SK-N-SH treated with all-trans-retinoic acid at 6 μM for 48 hours (cell line): ENCODE results near the gene C16orf95.

Experiments used
- ATAC-seq: fragments of 200-7000 bp; cut with Tn5 transposase; 3 replicates; pipeline ENCODE4 v1.9.1; 2020; ENCODE audit warnings: mild to moderate bottlenecking, moderate library complexity
- ARNTL ChIP-seq: fragments of 450-650 bp; formaldehyde crosslinking; IDR thresholded peaks from 2 replicates; pipeline ENCODE4 v1.5.0; 2020; ENCODE audit warnings: low read depth, mild to moderate bottlenecking, moderate library complexity, borderline replicate concordance
- BACH2 ChIP-seq: fragments of 250-450 bp; sonication (Bioruptor Pico); IDR thresholded peaks from 2 replicates; pipeline ENCODE4 v1.9.0; 2021; ENCODE audit warnings: mild to moderate bottlenecking, borderline replicate concordance
- CSDC2 ChIP-seq: fragments of 250-450 bp; sonication (Bioruptor Pico); IDR thresholded peaks from 2 replicates; pipeline ENCODE4 v1.5.0; 2020; ENCODE audit warnings: mild to moderate bottlenecking, moderate library complexity
- ESRRG ChIP-seq: fragments of 250-450 bp; sonication (Bioruptor Pico); IDR thresholded peaks from 2 replicates; pipeline ENCODE4 v1.6.1; 2021; ENCODE audit warnings: mild to moderate bottlenecking
- GLIS3 ChIP-seq: fragments of 250-450 bp; sonication (Bioruptor Pico); IDR thresholded peaks from 2 replicates; pipeline ENCODE4 v1.5.0; 2020; ENCODE audit warnings: mild to moderate bottlenecking, moderate library complexity
- ISL1 ChIP-seq: fragments of 250-450 bp; sonication (Bioruptor Pico); IDR thresholded peaks from 2 replicates; pipeline ENCODE4 v2.1.2; 2022; ENCODE audit warnings: mild to moderate bottlenecking, moderate library complexity
- OSR1 ChIP-seq: fragments of 250-450 bp; sonication (Bioruptor Pico); IDR thresholded peaks from 2 replicates; pipeline ENCODE4 v1.8.0; 2022; ENCODE audit warnings: moderate library complexity, mild to moderate bottlenecking, inconsistent platforms
- PPARA ChIP-seq: fragments of 250-450 bp; sonication (Bioruptor Pico); IDR thresholded peaks from 2 replicates; pipeline ENCODE4 v1.5.0; 2020; ENCODE audit warnings: mild to moderate bottlenecking, borderline replicate concordance
- RARB ChIP-seq: fragments of 250-450 bp; sonication (Bioruptor Pico); IDR thresholded peaks from 2 replicates; pipeline ENCODE4 v1.8.0; 2021; ENCODE audit warnings: mild to moderate bottlenecking, moderate library complexity
- SNAI2 ChIP-seq: fragments of 250-450 bp; sonication (Bioruptor Pico); IDR thresholded peaks from 2 replicates; pipeline ENCODE4 v1.5.0; 2020; ENCODE audit warnings: mild to moderate bottlenecking, moderate library complexity
- TCF4 ChIP-seq: fragments of 250-450 bp; sonication (Bioruptor Pico); IDR thresholded peaks from 2 replicates; pipeline ENCODE4 v1.8.0; 2021; ENCODE audit warnings: mild to moderate bottlenecking, moderate library complexity, borderline replicate concordance
- TOX ChIP-seq: fragments of 250-450 bp; sonication (Bioruptor Pico); IDR thresholded peaks from 2 replicates; pipeline ENCODE4 v1.8.0; 2021; ENCODE audit warnings: mild to moderate bottlenecking, moderate library complexity, borderline replicate concordance
- ZC3H10 ChIP-seq: fragments of 250-450 bp; sonication (Bioruptor Pico); IDR thresholded peaks from 2 replicates; pipeline ENCODE4 v1.5.1; 2021; ENCODE audit warnings: mild to moderate bottlenecking, moderate library complexity
- ZFP3 ChIP-seq: fragments of 250-450 bp; sonication (Bioruptor Pico); IDR thresholded peaks from 2 replicates; pipeline ENCODE4 v1.5.0; 2020; ENCODE audit warnings: mild to moderate bottlenecking, moderate library complexity
- ZFP30 ChIP-seq: fragments of 450-650 bp; formaldehyde crosslinking; IDR thresholded peaks from 2 replicates; pipeline ENCODE4 v1.5.0; 2022; ENCODE audit warnings: mild to moderate bottlenecking, moderate library complexity
- ZNF565 ChIP-seq: fragments of 450-650 bp; formaldehyde crosslinking; conservative IDR thresholded peaks from 2 replicates; pipeline ENCODE4 v1.5.0; 2020; ENCODE audit warnings: low read depth, mild to moderate bottlenecking, moderate library complexity
- ZNF8 ChIP-seq: fragments of 450-650 bp; formaldehyde crosslinking; IDR thresholded peaks from 2 replicates; pipeline ENCODE4 v1.5.0; 2020; ENCODE audit warnings: mild to moderate bottlenecking, moderate library complexity
- TF ChIP-seq, protein P1 (sequence below): fragments of 250-450 bp; sonication (Bioruptor Pico); IDR thresholded peaks from 2 replicates; pipeline ENCODE4 v1.8.0; 2021; ENCODE audit warnings: low read depth, mild to moderate bottlenecking, moderate library complexity, borderline replicate concordance
- TF ChIP-seq, protein P2 (sequence below): fragments of 250-450 bp; sonication (Bioruptor Pico); IDR thresholded peaks from 2 replicates; pipeline ENCODE4 v1.5.0; 2020; ENCODE audit warnings: mild to moderate bottlenecking, moderate library complexity
- TF ChIP-seq, protein P3 (sequence below): fragments of 250-450 bp; sonication (Bioruptor Pico); IDR thresholded peaks from 2 replicates; pipeline ENCODE4 v1.5.1; 2020; ENCODE audit warnings: low read depth, mild to moderate bottlenecking, moderate library complexity
- TF ChIP-seq, protein P4 (sequence below): fragments of 250-450 bp; sonication (Bioruptor Pico); IDR thresholded peaks from 2 replicates; pipeline ENCODE4 v1.8.0; 2020; ENCODE audit warnings: mild to moderate bottlenecking, moderate library complexity, borderline replicate concordance

Gene C16orf95

DNA sequence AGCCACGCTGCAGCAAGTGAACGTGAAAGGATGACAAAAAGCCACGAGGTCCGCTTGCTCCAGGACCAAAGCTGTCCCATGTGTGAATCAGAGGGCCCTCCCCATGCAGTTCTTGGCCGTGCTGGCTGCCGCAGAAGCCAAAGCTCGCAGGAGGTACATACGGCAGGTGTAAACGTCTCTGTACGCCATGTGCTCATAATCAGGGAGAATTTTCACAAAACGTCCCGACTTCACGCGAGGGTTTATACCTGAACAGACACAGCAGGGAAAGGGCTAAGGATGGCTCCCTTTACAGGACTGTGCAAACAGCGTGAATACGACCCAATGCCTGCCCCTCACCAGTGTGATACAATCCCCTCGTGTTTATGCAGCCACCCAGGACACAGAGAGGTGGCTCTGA, 41.1 kb upstream of the C16orf95 start:
- TF ChIP-seq ISL1 (no peak), OSR1 (CRISPR knock-in tag) (no peak), ZNF8 (no peak), ZFP3 (CRISPR knock-in tag) (no peak), ZNF565 (CRISPR knock-in tag) (no peak), SNAI2 (CRISPR knock-in tag) (no peak)
- TF ChIP-seq, protein P1, sequence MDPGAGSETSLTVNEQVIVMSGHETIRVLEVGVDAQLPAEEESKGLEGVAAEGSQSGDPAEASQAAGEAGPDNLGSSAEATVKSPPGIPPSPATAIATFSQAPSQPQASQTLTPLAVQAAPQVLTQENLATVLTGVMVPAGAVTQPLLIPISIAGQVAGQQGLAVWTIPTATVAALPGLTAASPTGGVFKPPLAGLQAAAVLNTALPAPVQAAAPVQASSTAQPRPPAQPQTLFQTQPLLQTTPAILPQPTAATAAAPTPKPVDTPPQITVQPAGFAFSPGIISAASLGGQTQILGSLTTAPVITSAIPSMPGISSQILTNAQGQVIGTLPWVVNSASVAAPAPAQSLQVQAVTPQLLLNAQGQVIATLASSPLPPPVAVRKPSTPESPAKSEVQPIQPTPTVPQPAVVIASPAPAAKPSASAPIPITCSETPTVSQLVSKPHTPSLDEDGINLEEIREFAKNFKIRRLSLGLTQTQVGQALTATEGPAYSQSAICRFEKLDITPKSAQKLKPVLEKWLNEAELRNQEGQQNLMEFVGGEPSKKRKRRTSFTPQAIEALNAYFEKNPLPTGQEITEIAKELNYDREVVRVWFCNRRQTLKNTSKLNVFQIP (CRISPR knock-in tag), result no peak
- TF ChIP-seq, protein P2, sequence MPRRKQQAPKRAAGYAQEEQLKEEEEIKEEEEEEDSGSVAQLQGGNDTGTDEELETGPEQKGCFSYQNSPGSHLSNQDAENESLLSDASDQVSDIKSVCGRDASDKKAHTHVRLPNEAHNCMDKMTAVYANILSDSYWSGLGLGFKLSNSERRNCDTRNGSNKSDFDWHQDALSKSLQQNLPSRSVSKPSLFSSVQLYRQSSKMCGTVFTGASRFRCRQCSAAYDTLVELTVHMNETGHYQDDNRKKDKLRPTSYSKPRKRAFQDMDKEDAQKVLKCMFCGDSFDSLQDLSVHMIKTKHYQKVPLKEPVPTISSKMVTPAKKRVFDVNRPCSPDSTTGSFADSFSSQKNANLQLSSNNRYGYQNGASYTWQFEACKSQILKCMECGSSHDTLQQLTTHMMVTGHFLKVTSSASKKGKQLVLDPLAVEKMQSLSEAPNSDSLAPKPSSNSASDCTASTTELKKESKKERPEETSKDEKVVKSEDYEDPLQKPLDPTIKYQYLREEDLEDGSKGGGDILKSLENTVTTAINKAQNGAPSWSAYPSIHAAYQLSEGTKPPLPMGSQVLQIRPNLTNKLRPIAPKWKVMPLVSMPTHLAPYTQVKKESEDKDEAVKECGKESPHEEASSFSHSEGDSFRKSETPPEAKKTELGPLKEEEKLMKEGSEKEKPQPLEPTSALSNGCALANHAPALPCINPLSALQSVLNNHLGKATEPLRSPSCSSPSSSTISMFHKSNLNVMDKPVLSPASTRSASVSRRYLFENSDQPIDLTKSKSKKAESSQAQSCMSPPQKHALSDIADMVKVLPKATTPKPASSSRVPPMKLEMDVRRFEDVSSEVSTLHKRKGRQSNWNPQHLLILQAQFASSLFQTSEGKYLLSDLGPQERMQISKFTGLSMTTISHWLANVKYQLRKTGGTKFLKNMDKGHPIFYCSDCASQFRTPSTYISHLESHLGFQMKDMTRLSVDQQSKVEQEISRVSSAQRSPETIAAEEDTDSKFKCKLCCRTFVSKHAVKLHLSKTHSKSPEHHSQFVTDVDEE (CRISPR knock-in tag), result no peak
- TF ChIP-seq, protein P3, sequence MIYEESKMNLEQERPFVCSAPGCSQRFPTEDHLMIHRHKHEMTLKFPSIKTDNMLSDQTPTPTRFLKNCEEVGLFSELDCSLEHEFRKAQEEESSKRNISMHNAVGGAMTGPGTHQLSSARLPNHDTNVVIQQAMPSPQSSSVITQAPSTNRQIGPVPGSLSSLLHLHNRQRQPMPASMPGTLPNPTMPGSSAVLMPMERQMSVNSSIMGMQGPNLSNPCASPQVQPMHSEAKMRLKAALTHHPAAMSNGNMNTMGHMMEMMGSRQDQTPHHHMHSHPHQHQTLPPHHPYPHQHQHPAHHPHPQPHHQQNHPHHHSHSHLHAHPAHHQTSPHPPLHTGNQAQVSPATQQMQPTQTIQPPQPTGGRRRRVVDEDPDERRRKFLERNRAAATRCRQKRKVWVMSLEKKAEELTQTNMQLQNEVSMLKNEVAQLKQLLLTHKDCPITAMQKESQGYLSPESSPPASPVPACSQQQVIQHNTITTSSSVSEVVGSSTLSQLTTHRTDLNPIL (CRISPR knock-in tag), result no peak
- TF ChIP-seq, all 23 proteins: peak for 0
- ATAC-seq, result no peak

DNA sequence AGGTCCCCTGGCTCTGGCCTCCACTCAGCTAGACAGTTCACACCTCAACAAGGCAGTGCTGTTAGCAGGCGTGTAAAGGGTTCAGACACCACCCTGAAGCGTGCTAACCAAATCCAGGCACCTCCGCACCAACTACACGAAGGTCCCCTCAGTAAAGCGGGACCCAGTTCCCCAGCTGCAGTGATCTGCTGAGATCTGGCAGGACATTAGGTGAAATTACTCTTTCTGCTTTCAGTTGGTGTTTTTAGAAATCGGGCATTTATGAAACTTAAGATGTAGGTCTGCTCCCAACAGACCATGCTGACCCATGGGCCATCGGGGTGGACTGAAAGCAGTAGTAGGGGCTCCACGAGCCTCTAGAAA, 39.3 kb upstream of the C16orf95 start:
- no peak for TF ChIP-seq TCF4 (CRISPR knock-in tag)
- TF ChIP-seq OSR1 (CRISPR knock-in tag), result no peak
- no peak for TF ChIP-seq GLIS3
- TF ChIP-seq, protein P1 (CRISPR knock-in tag), result no peak
- no peak for TF ChIP-seq ZNF565 (CRISPR knock-in tag)
- no peak for TF ChIP-seq ARNTL (CRISPR knock-in tag)
- TF ChIP-seq SNAI2 (CRISPR knock-in tag), result no peak
- no peak for TF ChIP-seq ZFP3 (CRISPR knock-in tag)
- TF ChIP-seq BACH2 (CRISPR knock-in tag), result no peak
- TF ChIP-seq ISL1, result no peak
- TF ChIP-seq, protein P4, sequence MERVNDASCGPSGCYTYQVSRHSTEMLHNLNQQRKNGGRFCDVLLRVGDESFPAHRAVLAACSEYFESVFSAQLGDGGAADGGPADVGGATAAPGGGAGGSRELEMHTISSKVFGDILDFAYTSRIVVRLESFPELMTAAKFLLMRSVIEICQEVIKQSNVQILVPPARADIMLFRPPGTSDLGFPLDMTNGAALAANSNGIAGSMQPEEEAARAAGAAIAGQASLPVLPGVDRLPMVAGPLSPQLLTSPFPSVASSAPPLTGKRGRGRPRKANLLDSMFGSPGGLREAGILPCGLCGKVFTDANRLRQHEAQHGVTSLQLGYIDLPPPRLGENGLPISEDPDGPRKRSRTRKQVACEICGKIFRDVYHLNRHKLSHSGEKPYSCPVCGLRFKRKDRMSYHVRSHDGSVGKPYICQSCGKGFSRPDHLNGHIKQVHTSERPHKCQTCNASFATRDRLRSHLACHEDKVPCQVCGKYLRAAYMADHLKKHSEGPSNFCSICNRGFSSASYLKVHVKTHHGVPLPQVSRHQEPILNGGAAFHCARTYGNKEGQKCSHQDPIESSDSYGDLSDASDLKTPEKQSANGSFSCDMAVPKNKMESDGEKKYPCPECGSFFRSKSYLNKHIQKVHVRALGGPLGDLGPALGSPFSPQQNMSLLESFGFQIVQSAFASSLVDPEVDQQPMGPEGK (CRISPR knock-in tag), result no peak

DNA sequence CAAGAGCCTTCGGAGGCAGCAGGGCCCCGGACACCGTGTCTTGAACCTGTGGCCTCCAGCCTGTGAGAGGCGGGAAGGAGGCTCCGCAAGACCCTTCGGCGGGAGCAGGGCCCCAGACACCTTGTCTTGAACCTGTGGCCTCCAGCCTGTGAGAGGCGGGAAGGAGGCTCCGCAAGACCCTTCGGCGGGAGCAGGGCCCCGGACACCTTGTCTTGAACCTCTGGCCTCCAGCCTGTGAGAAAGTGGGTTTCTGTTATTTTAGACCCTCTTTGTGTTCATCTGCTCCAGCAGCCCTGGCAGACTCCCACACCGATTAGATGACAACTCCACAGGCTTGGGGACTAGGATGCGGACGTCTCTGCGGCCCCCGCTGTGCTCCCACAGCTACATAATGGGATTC, 36.4 kb upstream of the C16orf95 start:
- ATAC-seq, result no peak
- TF ChIP-seq PPARA (CRISPR knock-in tag) (no peak), ZFP30 (no peak), ESRRG (CRISPR knock-in tag) (no peak), ZC3H10 (no peak), CSDC2 (CRISPR knock-in tag) (no peak), BACH2 (CRISPR knock-in tag) (no peak), RARB (no peak), TOX (CRISPR knock-in tag) (no peak), ZNF565 (CRISPR knock-in tag) (no peak), SNAI2 (CRISPR knock-in tag) (no peak), OSR1 (CRISPR knock-in tag) (no peak), ZFP3 (CRISPR knock-in tag) (no peak), TCF4 (CRISPR knock-in tag) (no peak), ISL1 (no peak)
- TF ChIP-seq, protein P3 (CRISPR knock-in tag), result no peak
- TF ChIP-seq, protein P4 (CRISPR knock-in tag), result no peak
- TF ChIP-seq, protein P1 (CRISPR knock-in tag), result no peak

More for the DNA sequence above, 39.3 kb upstream of the C16orf95 start:
- no peak for ATAC-seq
